HepG2 (cell line): ENCODE data around the gene PPP1R7. TPM values are rescaled to one million over a fixed set of nuclear protein-coding genes. Genes with fewer than 3 reads are reported as not detected.

Experiments
- ATAC-seq: fragments of 200-7000 bp; cut with Tn5 transposase; 3 replicates; pipeline ENCODE4 v1.9.1; 2020; ENCODE audit warnings: mild to moderate bottlenecking, moderate library complexity
- BruUV-seq: library from RNA; stranded (reverse); fragments of 400-500 nt; replicated peaks from 2 replicates; lab custom pipeline; 2021; lab: Mats Ljungman, UMichigan
- CTCF ChIA-PET: fragments of 300-600 bp; formaldehyde crosslinking; extraction: SDS; loops from one replicate; lab custom pipeline; 2021; ENCODE audit warnings: low total read pairs, inconsistent platforms, low intra/inter-chr PET ratio; lab: Yijun Ruan, JAX
- POLR2A ChIA-PET: fragments of 350-600 bp; sonication (Branson Sonifier 250); formaldehyde crosslinking; loops from one replicate; lab custom pipeline; 2020; ENCODE audit warnings: antibody characterized with exemption, inconsistent platforms; lab: Yijun Ruan, JAX
- DNase-seq: peaks from one replicate; pipeline ENCODE4 v3.0.0-alpha.2; 2015; ENCODE audit warnings: low spot score
- FAIRE-seq: peaks from 3 replicates; lab custom pipeline; 2011; peaks lifted over from hg19 to GRCh38; lab: Jason Lieb, UNC
- H2AFZ ChIP-seq: one replicate; pipeline ENCODE4 v1.6.1; 2011; ENCODE audit warnings: low read length, inconsistent platforms
- H3K27ac ChIP-seq: fragments of 300-600 bp; 3 replicates; pipeline ENCODE4 v1.8.0; 2011; ENCODE audit warnings: mixed run types, mild to moderate bottlenecking, mixed read lengths, low read length, inconsistent platforms; ENCODE audit not compliant: insufficient read depth; ENCODE audit errors: extremely low read length
- H3K27me3 ChIP-seq, 2 experiments: fragments of 200-600 bp in 1 of 2; 2 replicates in 1 of 2; 3 replicates in 1 of 2; pipeline versions ENCODE4 v1.6.0 to v1.8.0; 2011; ENCODE audit warnings: low read length in 2 of 2, mild to moderate bottlenecking in 2 of 2, moderate library complexity in 2 of 2, inconsistent platforms in 1 of 2; ENCODE audit not compliant: insufficient read depth in 2 of 2, control insufficient read depth in 1 of 2
- H3K36me3 ChIP-seq, 2 experiments: fragments of 200-600 bp in 1 of 2; replicated peaks in 1 of 2; 2 replicates in 1 of 2; 3 replicates in 1 of 2; pipeline versions ENCODE4 v1.5.1 to v1.8.0; 2011; ENCODE audit warnings: low read length in 2 of 2, inconsistent platforms in 1 of 2; ENCODE audit not compliant: insufficient read depth in 2 of 2, control insufficient read depth in 1 of 2
- H3K4me1 ChIP-seq: 2 replicates; pipeline ENCODE4 v1.5.1; 2012; ENCODE audit warnings: low read length, inconsistent platforms; ENCODE audit not compliant: insufficient read depth
- H3K4me2 ChIP-seq: 2 replicates; pipeline ENCODE4 v1.6.0; 2011; ENCODE audit warnings: low read depth, low read length, inconsistent platforms
- H3K4me3 ChIP-seq, 3 experiments: fragments of 200-600 bp in 1 of 3; sonication (generic), shearing (Covaris generic) in 1 of 3; replicated peaks in 1 of 3; 2 replicates each; pipeline ENCODE4 v1.5.1; 2011 to 2016; ENCODE audit warnings: low read length in 3 of 3, inconsistent platforms in 2 of 3, low read depth in 2 of 3, mild to moderate bottlenecking in 2 of 3, control low read depth in 1 of 3, mixed read lengths in 1 of 3; ENCODE audit not compliant: insufficient read depth in 1 of 3
- H3K79me2 ChIP-seq: one replicate; pipeline ENCODE4 v1.6.1; 2011; ENCODE audit warnings: low read length, inconsistent platforms; ENCODE audit not compliant: insufficient read depth
- H3K9ac ChIP-seq: 2 replicates; pipeline ENCODE4 v1.6.0; 2011; ENCODE audit warnings: mild to moderate bottlenecking, low read depth, low read length, inconsistent platforms; ENCODE audit not compliant: insufficient read depth
- H3K9me3 ChIP-seq: 2 replicates; pipeline ENCODE4 v1.5.1; 2012; ENCODE audit warnings: mild to moderate bottlenecking, low read length
- H4K20me1 ChIP-seq: 2 replicates; pipeline ENCODE4 v1.6.0; 2011; ENCODE audit warnings: inconsistent platforms, mild to moderate bottlenecking, low read length, moderate library complexity; ENCODE audit not compliant: insufficient read depth
- KLF15 ChIP-seq: sonication (generic); formaldehyde crosslinking; IDR thresholded peaks from 2 replicates; pipeline ENCODE4 v1.8.1; 2023; ENCODE audit warnings: borderline replicate concordance, mild to moderate bottlenecking, inconsistent platforms, missing genetic modification reagents, mixed read lengths
- RARG ChIP-seq: sonication (generic); formaldehyde crosslinking; IDR thresholded peaks from 2 replicates; pipeline ENCODE4 v1.4.0; 2020; ENCODE audit warnings: low read depth, mild to moderate bottlenecking, missing genetic modification reagents
- TEAD2 ChIP-seq: sonication (generic); formaldehyde crosslinking; IDR thresholded peaks from 2 replicates; pipeline ENCODE4 v1.9.0; 2021; ENCODE audit warnings: missing genetic modification reagents
- ZNF224 ChIP-seq: sonication (generic); formaldehyde crosslinking; IDR thresholded peaks from 2 replicates; pipeline ENCODE4 v1.5.0; 2020; ENCODE audit warnings: mild to moderate bottlenecking, missing genetic modification reagents
- ZNF749 ChIP-seq: sonication (generic); formaldehyde crosslinking; IDR thresholded peaks from 2 replicates; pipeline ENCODE4 v1.8.0; 2022; ENCODE audit warnings: mild to moderate bottlenecking, missing genetic modification reagents, moderate library complexity, borderline replicate concordance
- ZSCAN29 ChIP-seq: sonication (generic); formaldehyde crosslinking; conservative IDR thresholded peaks from 2 replicates; pipeline ENCODE4 v1.4.0; 2020; ENCODE audit warnings: mild to moderate bottlenecking, missing genetic modification reagents
- WGBS: methylation state at CpG from one replicate; pipeline ENCODE4 v1.1.6; 2017; ENCODE audit warnings: low lambda C conversion rate; 5-methylcytosine and 5-hydroxymethylcytosine counted together
- in situ Hi-C: cut with HindIII; loops from 2 replicates; pipeline ENCODE4 v1.10.0; 2017; ENCODE audit warnings: low pct_unique_long_range_greater_than_20kb; ENCODE audit not compliant: extremely low pct_ligation_motif_present
- intact Hi-C: fragments of 100-400 bp; cut with micrococcal nuclease; formaldehyde crosslinking; loops from one replicate; pipeline ENCODE4 v1.10.0; 2022; ENCODE audit not compliant: unreplicated experiment
- polyA plus RNA-seq, 8 experiments: library from polyadenylated mRNA; depleted of rRNA in 3 of 8; stranded (reverse) in 7 of 8; unstranded in 1 of 8; fragments of >200 nt; fragmentation: Illumina TruSeq in 4 of 8; extraction: Trizol in 4 of 8; gene quantifications; 2 replicates each; pipeline versions ENCODE4 v1.2.1 to v1.2.3, GENCODE V29; 2011 to 2016; ENCODE audit warnings: low read depth in 4 of 8, missing spikeins in 1 of 8, mixed read lengths in 1 of 8; ENCODE audit not compliant: insufficient read depth in 1 of 8
- total RNA-seq, 5 experiments: library from RNA; depleted of rRNA; stranded (reverse); fragments of >200 nt; fragmentation: Illumina TruSeq; extraction: Trizol; gene quantifications; 2 replicates each; pipeline ENCODE4 v1.2.3, GENCODE V29; 2016; ENCODE audit warnings: low read depth in 1 of 5
- TF ChIP-seq, protein P1 (sequence below): IDR thresholded peaks from 2 replicates; pipeline ENCODE4 v1.6.1; 2016; ENCODE audit warnings: low read depth, borderline replicate concordance
- TF ChIP-seq, protein P2 (sequence below): sonication (generic); formaldehyde crosslinking; IDR thresholded peaks from 2 replicates; pipeline ENCODE4 v1.4.0; 2020; ENCODE audit warnings: low read depth, missing genetic modification reagents
- TF ChIP-seq, protein P3 (sequence below): sonication (generic); formaldehyde crosslinking; IDR thresholded peaks from 2 replicates; pipeline ENCODE4 v1.4.0; 2020; ENCODE audit warnings: missing genetic modification reagents, low read depth, mild to moderate bottlenecking, borderline replicate concordance
- TF ChIP-seq, protein P4 (sequence below): sonication (generic); formaldehyde crosslinking; IDR thresholded peaks from 2 replicates; pipeline ENCODE4 v1.8.1; 2023; ENCODE audit warnings: mild to moderate bottlenecking, missing genetic modification reagents, borderline replicate concordance
- TF ChIP-seq, protein P5 (sequence below): sonication (generic); formaldehyde crosslinking; IDR thresholded peaks from 2 replicates; pipeline ENCODE4 v1.4.0; 2020; ENCODE audit warnings: mild to moderate bottlenecking, low read depth, missing genetic modification reagents
- TF ChIP-seq, protein P6 (sequence below): sonication (generic); formaldehyde crosslinking; IDR thresholded peaks from 2 replicates; pipeline ENCODE4 v1.5.0; 2020; ENCODE audit warnings: missing genetic modification reagents

PPP1R7 gene
- total and polyA plus RNA-seq, 2 of the 13 experiments (the other 11 are each of a cell fraction or from before 2014, with no cell fraction given), result 33.3 to 67.9 TPM

DNA sequence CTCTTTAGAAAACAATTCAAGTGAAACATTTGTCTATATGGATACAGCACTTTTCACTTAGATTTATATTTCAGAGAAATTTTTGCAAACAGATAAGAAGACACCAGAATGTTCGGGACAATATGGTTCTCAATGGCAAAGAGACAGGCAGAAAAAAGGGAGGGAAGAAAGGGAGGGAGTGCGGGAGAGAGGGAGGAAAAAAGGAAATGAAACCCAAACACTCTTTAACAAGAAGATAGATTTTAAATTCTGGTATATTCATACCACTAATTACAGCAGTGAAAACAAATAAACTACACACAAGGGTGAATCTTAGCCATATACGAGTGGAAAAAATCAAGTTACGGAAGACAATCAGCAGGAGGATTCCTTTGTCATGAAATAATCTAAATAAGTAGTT is 4.0 kb upstream of the PPP1R7 start:
- no peak for DNase-seq
- BruUV-seq, result no TSS peak
- FAIRE-seq, result no peak
- ChIA-PET CTCF (no interaction called here), POLR2A (no interaction called here)
- H3K4me1 ChIP-seq, result peaks cover 28% of the 10 kb centered on the region
- H3K4me3 ChIP-seq, result no peak overlapping the region
- H3K79me2 ChIP-seq, result peaks cover 18% of the 10 kb centered on the region
- H3K9me3 ChIP-seq, result no peaks in the 10 kb centered on the region
- no peak for ATAC-seq
- no peak overlapping the region for H3K9ac ChIP-seq
- intact Hi-C loops (no loop called here), in situ Hi-C loops (no loop called here)
- WGBS, result 96% methylated on average over 4 of the region's 4 CpGs
- H3K27ac ChIP-seq, result no peak overlapping the region
- no peaks in the 10 kb centered on the region; a peak in 1 of 5 replicates for H3K27me3 ChIP-seq
- no peak for TF ChIP-seq KLF15 (CRISPR knock-in tag)
- TF ChIP-seq ZNF224 (CRISPR knock-in tag), result no peak
- TF ChIP-seq RARG (CRISPR knock-in tag), result no peak
- TF ChIP-seq, protein P1, sequence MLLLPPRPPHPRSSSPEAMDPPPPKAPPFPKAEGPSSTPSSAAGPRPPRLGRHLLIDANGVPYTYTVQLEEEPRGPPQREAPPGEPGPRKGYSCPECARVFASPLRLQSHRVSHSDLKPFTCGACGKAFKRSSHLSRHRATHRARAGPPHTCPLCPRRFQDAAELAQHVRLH (CRISPR knock-in tag), result no peak
- no peak for TF ChIP-seq ZSCAN29 (CRISPR knock-in tag)
- TF ChIP-seq, protein P2, sequence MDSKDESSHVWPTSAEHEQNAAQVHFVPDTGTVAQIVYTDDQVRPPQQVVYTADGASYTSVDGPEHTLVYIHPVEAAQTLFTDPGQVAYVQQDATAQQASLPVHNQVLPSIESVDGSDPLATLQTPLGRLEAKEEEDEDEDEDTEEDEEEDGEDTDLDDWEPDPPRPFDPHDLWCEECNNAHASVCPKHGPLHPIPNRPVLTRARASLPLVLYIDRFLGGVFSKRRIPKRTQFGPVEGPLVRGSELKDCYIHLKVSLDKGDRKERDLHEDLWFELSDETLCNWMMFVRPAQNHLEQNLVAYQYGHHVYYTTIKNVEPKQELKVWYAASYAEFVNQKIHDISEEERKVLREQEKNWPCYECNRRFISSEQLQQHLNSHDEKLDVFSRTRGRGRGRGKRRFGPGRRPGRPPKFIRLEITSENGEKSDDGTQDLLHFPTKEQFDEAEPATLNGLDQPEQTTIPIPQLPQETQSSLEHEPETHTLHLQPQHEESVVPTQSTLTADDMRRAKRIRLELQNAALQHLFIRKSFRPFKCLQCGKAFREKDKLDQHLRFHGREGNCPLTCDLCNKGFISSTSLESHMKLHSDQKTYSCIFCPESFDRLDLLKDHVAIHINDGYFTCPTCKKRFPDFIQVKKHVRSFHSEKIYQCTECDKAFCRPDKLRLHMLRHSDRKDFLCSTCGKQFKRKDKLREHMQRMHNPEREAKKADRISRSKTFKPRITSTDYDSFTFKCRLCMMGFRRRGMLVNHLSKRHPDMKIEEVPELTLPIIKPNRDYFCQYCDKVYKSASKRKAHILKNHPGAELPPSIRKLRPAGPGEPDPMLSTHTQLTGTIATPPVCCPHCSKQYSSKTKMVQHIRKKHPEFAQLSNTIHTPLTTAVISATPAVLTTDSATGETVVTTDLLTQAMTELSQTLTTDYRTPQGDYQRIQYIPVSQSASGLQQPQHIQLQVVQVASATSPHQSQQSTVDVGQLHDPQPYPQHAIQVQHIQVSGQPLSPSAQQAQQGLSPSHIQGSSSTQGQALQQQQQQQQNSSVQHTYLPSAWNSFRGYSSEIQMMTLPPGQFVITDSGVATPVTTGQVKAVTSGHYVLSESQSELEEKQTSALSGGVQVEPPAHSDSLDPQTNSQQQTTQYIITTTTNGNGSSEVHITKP (CRISPR knock-in tag), result no peak
- TF ChIP-seq, protein P3, sequence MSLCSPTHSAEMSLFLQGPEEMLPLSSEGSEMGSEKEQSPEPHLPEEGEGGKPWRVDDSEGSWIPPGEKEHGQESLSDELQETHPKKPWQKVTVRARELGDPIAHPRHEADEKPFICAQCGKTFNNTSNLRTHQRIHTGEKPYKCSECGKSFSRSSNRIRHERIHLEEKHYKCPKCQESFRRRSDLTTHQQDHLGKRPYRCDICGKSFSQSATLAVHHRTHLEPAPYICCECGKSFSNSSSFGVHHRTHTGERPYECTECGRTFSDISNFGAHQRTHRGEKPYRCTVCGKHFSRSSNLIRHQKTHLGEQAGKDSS, result no peak
- TF ChIP-seq TEAD2 (CRISPR knock-in tag), result no peak
- TF ChIP-seq, protein P4, sequence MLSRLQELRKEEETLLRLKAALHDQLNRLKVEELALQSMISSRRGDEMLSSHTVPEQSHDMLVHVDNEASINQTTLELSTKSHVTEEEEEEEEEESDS (CRISPR knock-in tag), result no peak
- no peak for TF ChIP-seq ZNF749 (CRISPR knock-in tag)
- TF ChIP-seq, protein P5, sequence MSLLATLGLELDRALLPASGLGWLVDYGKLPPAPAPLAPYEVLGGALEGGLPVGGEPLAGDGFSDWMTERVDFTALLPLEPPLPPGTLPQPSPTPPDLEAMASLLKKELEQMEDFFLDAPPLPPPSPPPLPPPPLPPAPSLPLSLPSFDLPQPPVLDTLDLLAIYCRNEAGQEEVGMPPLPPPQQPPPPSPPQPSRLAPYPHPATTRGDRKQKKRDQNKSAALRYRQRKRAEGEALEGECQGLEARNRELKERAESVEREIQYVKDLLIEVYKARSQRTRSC (CRISPR knock-in tag), result no peak
- TF ChIP-seq, protein P6, sequence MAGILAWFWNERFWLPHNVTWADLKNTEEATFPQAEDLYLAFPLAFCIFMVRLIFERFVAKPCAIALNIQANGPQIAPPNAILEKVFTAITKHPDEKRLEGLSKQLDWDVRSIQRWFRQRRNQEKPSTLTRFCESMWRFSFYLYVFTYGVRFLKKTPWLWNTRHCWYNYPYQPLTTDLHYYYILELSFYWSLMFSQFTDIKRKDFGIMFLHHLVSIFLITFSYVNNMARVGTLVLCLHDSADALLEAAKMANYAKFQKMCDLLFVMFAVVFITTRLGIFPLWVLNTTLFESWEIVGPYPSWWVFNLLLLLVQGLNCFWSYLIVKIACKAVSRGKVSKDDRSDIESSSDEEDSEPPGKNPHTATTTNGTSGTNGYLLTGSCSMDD (CRISPR knock-in tag), result no peak
- no peaks in the 10 kb centered on the region for H4K20me1 ChIP-seq
- H2AFZ ChIP-seq, result no peak overlapping the region
- no peak overlapping the region for H3K4me2 ChIP-seq
- H3K36me3 ChIP-seq, result no peaks in the 10 kb centered on the region
